ENCODE measurements around the gene CDH13. TPM values are rescaled to one million over a fixed set of nuclear protein-coding genes. Genes with fewer than 3 reads are reported as not detected.

Gene CDH13
- total RNA-seq, 1 experiment from 2014 or later: 0.56 TPM

DNA sequence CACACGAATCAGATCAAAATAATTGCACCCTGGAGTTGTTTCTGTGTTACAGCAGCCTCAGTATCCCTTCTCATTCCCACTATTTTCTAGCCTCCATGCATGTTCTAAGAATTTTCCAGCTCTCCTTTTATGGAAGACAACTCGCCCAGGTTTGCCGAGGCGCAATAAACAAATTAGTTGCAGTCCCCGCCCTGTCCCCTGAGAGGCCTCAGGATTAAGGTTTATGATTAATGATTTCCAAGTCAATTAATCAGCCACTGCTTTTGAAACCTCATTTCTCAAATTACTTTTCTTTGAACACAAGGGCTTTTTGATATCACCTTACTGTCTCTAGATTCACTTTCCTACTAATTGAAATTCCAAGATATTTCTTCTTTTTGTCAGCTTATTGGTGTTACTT lies 1042.7 kb downstream of the CDH13 start:
- Histone ChIP-seq H3K27me3 (ENCODE audit: low read length) (no peaks in the 10 kb centered on the region), H3K36me3 (ENCODE audit: insufficient read depth, low read length) (no peaks in the 10 kb centered on the region), H3K27ac (ENCODE audit: low read length) (no peak overlapping the region), H3K4me2 (ENCODE audit: low read depth, low read length, poor library complexity, severe bottlenecking) (no peak overlapping the region), H3K9ac (ENCODE audit: low read length) (no peak overlapping the region), H2AFZ (ENCODE audit: low read length) (no peak overlapping the region), H3K4me1 (ENCODE audit: low read length) (peaks cover 8% of the 10 kb centered on the region), H3K79me2 (ENCODE audit: low read length) (no peaks in the 10 kb centered on the region), H3K9me3 (ENCODE audit: low read length) (no peaks in the 10 kb centered on the region), H4K20me1 (ENCODE audit: insufficient read depth, low read depth, low read length) (no peaks in the 10 kb centered on the region), H3K9me2 (replicated peaks; ENCODE audit: insufficient read depth, low read length) (no peaks in the 10 kb centered on the region), H3K4me3 (ENCODE audit: low read length) (no peak overlapping the region)
- no peak for DNase-seq

DNA sequence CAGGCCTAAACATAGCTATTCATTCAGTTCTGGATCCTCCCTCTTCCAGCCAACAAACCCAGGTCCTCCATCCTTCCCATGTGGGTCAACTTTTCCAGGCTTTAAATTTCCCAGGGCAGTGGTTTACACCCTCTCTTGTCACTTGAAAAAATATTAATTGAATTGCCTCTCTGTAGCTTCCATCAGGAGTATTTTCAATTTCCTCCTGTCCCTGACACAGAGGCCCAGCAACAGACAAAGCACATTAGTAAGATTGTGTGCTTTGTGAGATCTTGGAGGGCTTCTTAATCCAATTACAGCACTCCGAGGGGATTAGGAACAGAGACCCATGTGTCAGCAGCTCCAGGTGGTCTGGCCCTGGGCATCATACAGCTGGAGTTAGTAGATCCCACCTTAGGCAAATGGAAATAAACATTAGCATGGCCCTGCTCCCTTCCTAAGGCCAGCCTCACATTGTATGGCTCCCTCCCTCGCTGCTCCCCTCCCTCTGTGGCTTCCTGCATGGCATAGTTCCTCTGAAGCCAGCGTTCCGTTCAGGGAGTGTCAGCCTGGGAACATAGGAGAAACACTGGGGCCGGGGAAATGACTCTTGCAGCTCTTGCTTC lies 1048.3 kb downstream of the CDH13 start:
- Histone ChIP-seq H3K27me3 (ENCODE audit: low read length) (no peaks in the 10 kb centered on the region), H3K79me2 (ENCODE audit: low read length) (no peaks in the 10 kb centered on the region), H3K9me3 (ENCODE audit: low read length) (no peaks in the 10 kb centered on the region), H2AFZ (ENCODE audit: low read length) (no peak overlapping the region), H3K36me3 (ENCODE audit: insufficient read depth, low read length) (no peaks in the 10 kb centered on the region), H3K9ac (ENCODE audit: low read length) (no peak overlapping the region), H4K20me1 (ENCODE audit: insufficient read depth, low read depth, low read length) (no peaks in the 10 kb centered on the region), H3K9me2 (replicated peaks; ENCODE audit: insufficient read depth, low read length) (no peaks in the 10 kb centered on the region), H3K27ac (ENCODE audit: low read length) (no peak overlapping the region), H3K4me1 (ENCODE audit: low read length) (no peaks in the 10 kb centered on the region), H3K4me2 (ENCODE audit: low read depth, low read length, poor library complexity, severe bottlenecking) (no peak overlapping the region), H3K4me3 (ENCODE audit: low read length) (no peak overlapping the region)
- no peak for DNase-seq

DNA sequence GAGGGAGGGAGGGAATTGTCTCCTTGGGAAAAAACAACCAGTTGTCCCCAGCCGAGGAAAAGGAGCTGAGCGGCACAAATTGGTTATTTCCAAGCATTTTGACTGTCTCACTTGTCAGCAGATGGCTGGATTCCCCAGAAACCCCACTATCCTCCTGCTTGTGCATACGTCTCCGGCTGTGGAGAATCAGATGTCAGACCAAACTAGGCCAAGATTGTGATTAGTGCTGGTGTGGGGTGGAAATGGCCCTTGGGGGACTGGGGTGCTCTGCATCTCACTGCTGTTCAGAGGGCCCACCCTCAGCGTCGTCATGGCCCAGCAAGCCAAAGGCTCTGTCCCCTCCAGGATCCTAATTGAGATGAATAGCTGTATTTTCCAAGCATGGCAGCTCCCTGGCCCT lies 1049.3 kb downstream of the CDH13 start:
- no peaks in the 10 kb centered on the region for H3K79me2 ChIP-seq (ENCODE audit: low read length)
- no peaks in the 10 kb centered on the region for H3K4me1 ChIP-seq (ENCODE audit: low read length)
- H3K9me2 ChIP-seq (replicated peaks; ENCODE audit: insufficient read depth, low read length): no peaks in the 10 kb centered on the region
- no peaks in the 10 kb centered on the region for H4K20me1 ChIP-seq (ENCODE audit: insufficient read depth, low read depth, low read length)
- no peak overlapping the region for H3K4me3 ChIP-seq (ENCODE audit: low read length)
- no peak overlapping the region for H2AFZ ChIP-seq (ENCODE audit: low read length)
- H3K9me3 ChIP-seq (ENCODE audit: low read length): no peaks in the 10 kb centered on the region
- no peak overlapping the region for H3K27ac ChIP-seq (ENCODE audit: low read length)
- H3K4me2 ChIP-seq (ENCODE audit: low read depth, low read length, poor library complexity, severe bottlenecking): no peak overlapping the region
- H3K9ac ChIP-seq (ENCODE audit: low read length): no peak overlapping the region
- H3K36me3 ChIP-seq (ENCODE audit: insufficient read depth, low read length): no peaks in the 10 kb centered on the region
- H3K27me3 ChIP-seq (ENCODE audit: low read length): no peaks in the 10 kb centered on the region
- no peak for DNase-seq

DNA sequence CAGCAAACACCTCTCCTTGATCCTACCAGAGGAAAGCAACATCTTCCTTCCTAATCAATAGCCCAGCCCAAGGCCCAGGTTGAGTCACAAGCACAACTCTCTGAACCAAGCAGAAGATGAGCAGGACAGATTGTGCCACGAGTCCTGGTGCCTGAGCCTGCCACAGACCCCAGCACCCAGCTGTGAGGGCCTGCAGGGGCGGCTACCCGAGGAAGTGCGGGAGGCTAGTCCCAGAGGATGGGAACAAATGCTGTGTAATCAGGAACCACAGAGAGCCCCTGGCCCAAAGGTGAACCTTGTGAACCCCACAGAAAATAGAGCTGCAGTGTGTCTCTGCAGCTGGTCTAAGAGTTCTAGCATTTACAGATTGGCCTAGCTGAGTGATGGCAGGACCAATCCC lies 1054.2 kb downstream of the CDH13 start:
- H3K4me1 ChIP-seq (ENCODE audit: low read length): no peaks in the 10 kb centered on the region
- no peak overlapping the region for H2AFZ ChIP-seq (ENCODE audit: low read length)
- H3K9me3 ChIP-seq (ENCODE audit: low read length): no peaks in the 10 kb centered on the region
- H3K27me3 ChIP-seq (ENCODE audit: low read length): no peaks in the 10 kb centered on the region
- H3K9me2 ChIP-seq (replicated peaks; ENCODE audit: insufficient read depth, low read length): no peaks in the 10 kb centered on the region
- no peaks in the 10 kb centered on the region for H4K20me1 ChIP-seq (ENCODE audit: insufficient read depth, low read depth, low read length)
- no peak overlapping the region for H3K9ac ChIP-seq (ENCODE audit: low read length)
- no peak for DNase-seq
- H3K27ac ChIP-seq (ENCODE audit: low read length): no peak overlapping the region
- no peaks in the 10 kb centered on the region for H3K79me2 ChIP-seq (ENCODE audit: low read length)
- no peak overlapping the region for H3K4me3 ChIP-seq (ENCODE audit: low read length)
- no peak overlapping the region for H3K4me2 ChIP-seq (ENCODE audit: low read depth, low read length, poor library complexity, severe bottlenecking)
- no peaks in the 10 kb centered on the region for H3K36me3 ChIP-seq (ENCODE audit: insufficient read depth, low read length)

DNA sequence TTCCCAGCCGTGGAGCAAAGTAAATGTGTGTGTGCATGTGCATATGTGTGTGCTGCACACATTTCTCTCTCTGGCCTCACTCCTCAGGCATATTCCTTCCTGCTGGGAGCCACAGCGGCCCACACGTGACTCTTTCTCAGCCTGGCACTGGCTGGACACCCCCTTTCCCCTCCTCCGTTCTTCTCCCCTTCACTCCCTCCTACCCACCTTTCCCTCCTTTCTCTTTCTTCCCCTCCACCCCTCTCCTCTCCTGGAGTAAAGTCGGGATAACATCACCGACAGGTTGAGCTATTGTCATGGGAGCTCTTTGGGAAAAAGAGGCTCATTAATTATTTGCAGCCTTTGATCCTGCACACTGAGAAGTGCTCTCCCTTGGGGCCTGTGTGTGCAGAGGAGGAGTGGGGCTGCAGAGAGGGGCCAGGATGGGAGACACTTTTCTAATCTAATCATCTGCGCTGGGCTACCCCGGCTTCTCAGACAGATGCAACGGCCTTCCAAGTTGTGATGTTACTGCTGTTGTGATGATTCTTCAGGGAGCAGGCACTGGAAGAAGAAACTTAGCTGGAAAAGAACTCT lies 1054.7 kb downstream of the CDH13 start:
- no peak overlapping the region for H3K4me3 ChIP-seq (ENCODE audit: low read length)
- no peaks in the 10 kb centered on the region for H3K4me1 ChIP-seq (ENCODE audit: low read length)
- no peaks in the 10 kb centered on the region for H3K27me3 ChIP-seq (ENCODE audit: low read length)
- H4K20me1 ChIP-seq (ENCODE audit: insufficient read depth, low read depth, low read length): no peaks in the 10 kb centered on the region
- H3K9me2 ChIP-seq (replicated peaks; ENCODE audit: insufficient read depth, low read length): no peaks in the 10 kb centered on the region
- no peaks in the 10 kb centered on the region for H3K36me3 ChIP-seq (ENCODE audit: insufficient read depth, low read length)
- H3K9ac ChIP-seq (ENCODE audit: low read length): no peak overlapping the region
- DNase-seq: no peak
- no peaks in the 10 kb centered on the region for H3K9me3 ChIP-seq (ENCODE audit: low read length)
- H3K79me2 ChIP-seq (ENCODE audit: low read length): no peaks in the 10 kb centered on the region
- H2AFZ ChIP-seq (ENCODE audit: low read length): no peak overlapping the region
- H3K4me2 ChIP-seq (ENCODE audit: low read depth, low read length, poor library complexity, severe bottlenecking): no peak overlapping the region
- H3K27ac ChIP-seq (ENCODE audit: low read length): no peak overlapping the region

DNA sequence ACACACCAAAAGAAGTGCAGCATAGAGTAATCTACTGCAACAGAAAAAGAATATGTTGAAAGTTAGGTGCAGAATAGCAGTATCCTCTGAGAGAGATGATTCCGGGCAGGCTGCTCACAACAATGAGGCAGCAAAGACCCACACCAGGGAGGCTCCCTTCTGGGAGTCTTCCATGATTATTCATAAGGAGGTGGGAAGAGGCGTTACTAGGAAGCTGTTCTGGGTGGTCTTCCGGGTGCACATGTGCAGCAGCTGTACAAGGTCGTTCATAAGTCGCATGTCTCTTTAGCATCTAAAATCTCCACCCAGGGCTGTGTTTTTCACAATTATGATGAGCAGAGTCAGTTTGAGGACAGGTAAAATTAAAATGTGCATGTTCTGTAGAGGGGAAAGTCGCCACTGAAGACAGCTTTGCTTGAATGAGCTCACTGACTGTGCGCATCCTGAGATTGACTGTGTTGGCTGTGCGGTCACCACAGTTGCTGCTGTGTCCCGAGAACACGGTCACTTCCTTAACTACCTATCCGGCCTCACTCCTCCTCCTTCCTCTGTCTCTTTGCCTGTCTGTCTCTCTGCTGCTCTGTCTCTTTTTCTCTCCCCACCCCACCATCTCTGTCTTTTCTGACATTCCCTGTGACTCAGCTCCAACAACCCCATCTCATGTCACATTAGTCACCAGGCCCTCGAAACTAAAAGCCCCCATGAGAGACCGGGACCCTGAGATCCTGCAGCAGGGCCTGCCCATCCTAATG lies 1055.5 kb downstream of the CDH13 start:
- H3K27me3 ChIP-seq (ENCODE audit: low read length): no peaks in the 10 kb centered on the region
- no peaks in the 10 kb centered on the region for H3K79me2 ChIP-seq (ENCODE audit: low read length)
- no peak overlapping the region for H3K9ac ChIP-seq (ENCODE audit: low read length)
- no peak for DNase-seq
- no peaks in the 10 kb centered on the region for H3K4me1 ChIP-seq (ENCODE audit: low read length)
- H3K9me3 ChIP-seq (ENCODE audit: low read length): no peaks in the 10 kb centered on the region
- H3K4me3 ChIP-seq (ENCODE audit: low read length): no peak overlapping the region
- no peaks in the 10 kb centered on the region for H4K20me1 ChIP-seq (ENCODE audit: insufficient read depth, low read depth, low read length)
- no peak overlapping the region for H3K4me2 ChIP-seq (ENCODE audit: low read depth, low read length, poor library complexity, severe bottlenecking)
- H3K9me2 ChIP-seq (replicated peaks; ENCODE audit: insufficient read depth, low read length): no peaks in the 10 kb centered on the region
- H2AFZ ChIP-seq (ENCODE audit: low read length): no peak overlapping the region
- H3K27ac ChIP-seq (ENCODE audit: low read length): no peak overlapping the region
- no peaks in the 10 kb centered on the region for H3K36me3 ChIP-seq (ENCODE audit: insufficient read depth, low read length)

DNA sequence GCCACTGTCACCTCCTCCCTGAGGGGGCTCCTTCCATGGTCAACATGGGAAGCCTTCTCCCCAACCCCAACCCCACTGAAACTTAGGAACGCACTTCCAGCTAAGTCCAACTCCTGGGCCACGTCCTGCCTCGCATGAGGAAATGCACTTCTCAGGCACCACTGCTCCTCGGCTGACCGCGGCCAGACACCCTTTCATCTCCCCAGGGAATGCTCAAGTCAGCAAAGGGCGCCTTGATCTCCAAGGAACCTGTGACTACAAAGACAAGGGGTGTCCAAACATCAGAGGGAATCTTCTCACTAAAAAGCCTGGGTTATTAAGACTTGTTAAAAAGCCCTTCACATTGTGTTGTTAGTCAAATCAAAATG lies 1056.1 kb downstream of the CDH13 start:
- H3K9ac ChIP-seq (ENCODE audit: low read length): no peak overlapping the region
- H3K4me1 ChIP-seq (ENCODE audit: low read length): no peaks in the 10 kb centered on the region
- no peak overlapping the region for H3K4me2 ChIP-seq (ENCODE audit: low read depth, low read length, poor library complexity, severe bottlenecking)
- no peak overlapping the region for H3K4me3 ChIP-seq (ENCODE audit: low read length)
- no peaks in the 10 kb centered on the region for H3K79me2 ChIP-seq (ENCODE audit: low read length)
- no peak overlapping the region for H3K27ac ChIP-seq (ENCODE audit: low read length)
- DNase-seq: no peak
- no peak overlapping the region for H2AFZ ChIP-seq (ENCODE audit: low read length)
- no peaks in the 10 kb centered on the region for H4K20me1 ChIP-seq (ENCODE audit: insufficient read depth, low read depth, low read length)
- no peaks in the 10 kb centered on the region for H3K27me3 ChIP-seq (ENCODE audit: low read length)
- no peaks in the 10 kb centered on the region for H3K36me3 ChIP-seq (ENCODE audit: insufficient read depth, low read length)
- H3K9me3 ChIP-seq (ENCODE audit: low read length): no peaks in the 10 kb centered on the region
- H3K9me2 ChIP-seq (replicated peaks; ENCODE audit: insufficient read depth, low read length): no peaks in the 10 kb centered on the region

DNA sequence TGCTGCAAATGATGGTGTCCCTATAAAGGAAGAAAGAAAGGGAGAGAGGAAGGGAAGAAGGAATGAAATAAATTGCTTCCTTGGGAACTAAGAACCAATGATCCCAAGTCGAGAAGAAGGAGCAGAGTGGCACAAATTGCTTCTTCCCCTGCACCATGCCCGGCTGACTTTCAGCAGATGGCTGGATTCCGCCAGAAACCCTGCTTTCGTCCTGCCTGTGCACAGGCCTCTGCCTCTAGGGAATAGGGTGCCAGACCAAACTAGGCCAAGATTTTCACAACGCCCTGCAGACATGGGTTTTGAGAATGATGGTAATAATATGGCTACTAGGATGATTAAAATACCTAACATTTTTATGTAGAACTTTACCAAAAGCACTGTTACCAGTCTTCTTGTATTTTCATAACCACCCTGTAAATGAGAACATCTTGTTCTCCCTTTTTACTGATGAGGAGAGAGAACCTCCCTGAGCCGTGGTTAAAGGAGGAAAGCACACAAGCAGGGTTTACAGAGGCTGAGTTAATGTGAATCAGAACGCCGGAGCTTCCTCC lies 1058.9 kb downstream of the CDH13 start:
- no peaks in the 10 kb centered on the region for H4K20me1 ChIP-seq (ENCODE audit: insufficient read depth, low read depth, low read length)
- no peak overlapping the region for H3K27ac ChIP-seq (ENCODE audit: low read length)
- H3K9me3 ChIP-seq (ENCODE audit: low read length): no peaks in the 10 kb centered on the region

More for the DNA sequence above, 1058.9 kb downstream of the CDH13 start:
- Histone ChIP-seq H3K9me2 (replicated peaks; ENCODE audit: insufficient read depth, low read length) (no peaks in the 10 kb centered on the region), H3K4me1 (ENCODE audit: low read length) (no peaks in the 10 kb centered on the region), H3K4me2 (ENCODE audit: low read depth, low read length, poor library complexity, severe bottlenecking) (no peak overlapping the region), H2AFZ (ENCODE audit: low read length) (no peak overlapping the region), H3K79me2 (ENCODE audit: low read length) (no peaks in the 10 kb centered on the region), H3K36me3 (ENCODE audit: insufficient read depth, low read length) (no peaks in the 10 kb centered on the region), H3K4me3 (ENCODE audit: low read length) (no peak overlapping the region), H3K9ac (ENCODE audit: low read length) (no peak overlapping the region), H3K27me3 (ENCODE audit: low read length) (no peaks in the 10 kb centered on the region)
- DNase-seq: no peak
